Ovary (tissue), 3 donors: ENCODE measurements around the gene SUPT6H.

Experiments
- CTCF ChIP-seq, 3 donors: fragments of 450-650 bp in 2 of 3; fragments of 200-600 bp in 1 of 3; IDR thresholded peaks; one replicate each; pipeline versions ENCODE4 v1.5.1 to v1.8.0; 2016 to 2022; ENCODE audit warnings: antibody characterized with exemption in 3 of 3, mild to moderate bottlenecking in 1 of 3
- EP300 ChIP-seq: sonication (generic); formaldehyde crosslinking; IDR thresholded peaks from one replicate; pipeline ENCODE4 v1.6.1; 2017; ENCODE audit warnings: antibody characterized with exemption
- POLR2A ChIP-seq: fragments of 450-650 bp; IDR thresholded peaks from one replicate; pipeline ENCODE4 v1.6.1; 2017; ENCODE audit warnings: antibody characterized with exemption, mild to moderate bottlenecking, moderate library complexity
- donor health status: DM: no; HTN: no; CAD: no.

- TF ChIP-seq CTCF (IDR thresholded peaks at IDR 0.05), result no peak
- no peak for TF ChIP-seq EP300
- TF ChIP-seq POLR2A, result no peak
Observed at GRCh38 chr17:28700830-28701492, 39.0 kb downstream of the SUPT6H start.
